Endothelial cell of umbilical vein (primary cell): ENCODE results near the gene LIN7A. TPM values are rescaled to one million over a fixed set of nuclear protein-coding genes. Genes with fewer than 3 reads are reported as not detected.

Experiments used
- BruUV-seq: library from RNA; stranded (reverse); fragments of 400-500 nt; replicated peaks from 2 replicates; lab custom pipeline; 2021; lab: Mats Ljungman, UMichigan
- CTCF ChIA-PET: fragments of 300-600, 350-600 bp; sonication (Branson Sonifier 250); formaldehyde crosslinking; loops from one replicate; lab custom pipeline; 2021; ENCODE audit warnings: antibody characterized with exemption, inconsistent platforms; lab: Charles Lee
- POLR2A ChIA-PET: fragments of 300-600, 350-600 bp; sonication (Branson Sonifier 250); formaldehyde crosslinking; loops from one replicate; lab custom pipeline; 2021; ENCODE audit warnings: antibody characterized with exemption, inconsistent platforms; lab: Charles Lee
- DNase-seq: peaks from one replicate; pipeline ENCODE4 v3.0.0-alpha.2; 2011; ENCODE audit warnings: low read depth, low spot score
- FAIRE-seq: peaks from 2 replicates; lab custom pipeline; 2011; peaks lifted over from hg19 to GRCh38; lab: Jason Lieb, UNC
- H2AFZ ChIP-seq: 2 replicates; pipeline ENCODE4 v1.6.0; 2012; ENCODE audit warnings: low read depth, low read length, control low read depth, inconsistent platforms
- H3K27ac ChIP-seq: 2 replicates; pipeline ENCODE4 v1.5.1; 2011; ENCODE audit warnings: low read depth, mild to moderate bottlenecking, control low read depth, low read length, moderate library complexity; ENCODE audit not compliant: insufficient read depth
- H3K27me3 ChIP-seq, 2 experiments: 2 replicates each; pipeline versions ENCODE4 v1.6.0 to v1.6.1; 2011; ENCODE audit warnings: low read length in 2 of 2, mixed read lengths in 1 of 2; ENCODE audit not compliant: control insufficient read depth in 2 of 2, insufficient read depth in 2 of 2
- H3K36me3 ChIP-seq, 2 experiments: 2 replicates in 1 of 2; 3 replicates in 1 of 2; pipeline ENCODE4 v1.5.1; 2011; ENCODE audit warnings: low read length in 2 of 2, mild to moderate bottlenecking in 1 of 2, moderate library complexity in 1 of 2; ENCODE audit not compliant: control insufficient read depth in 2 of 2, insufficient read depth in 2 of 2; ENCODE audit errors: extremely low read depth in 1 of 2
- H3K4me1 ChIP-seq: 3 replicates; pipeline ENCODE4 v1.5.1; 2011; ENCODE audit warnings: mild to moderate bottlenecking, low read length; ENCODE audit not compliant: control insufficient read depth, insufficient read depth; ENCODE audit errors: extremely low read depth
- H3K4me2 ChIP-seq: 2 replicates; pipeline ENCODE4 v1.6.1; 2011; ENCODE audit warnings: low read length, control low read depth, mixed read lengths; ENCODE audit not compliant: insufficient read depth
- H3K4me3 ChIP-seq, 3 experiments: fragments of 200-600 bp in 1 of 3; sonication (generic), shearing (Covaris generic) in 1 of 3; replicated peaks in 1 of 3; 2 replicates each; pipeline ENCODE4 v1.5.1; 2011 to 2016; ENCODE audit warnings: control low read depth in 3 of 3, low read length in 3 of 3, mild to moderate bottlenecking in 2 of 3, inconsistent platforms in 1 of 3, low read depth in 1 of 3, moderate library complexity in 1 of 3; ENCODE audit not compliant: insufficient read depth in 1 of 3
- H3K79me2 ChIP-seq: 2 replicates; pipeline ENCODE4 v1.6.0; 2012; ENCODE audit warnings: low read length, inconsistent platforms; ENCODE audit not compliant: control insufficient read depth, insufficient read depth
- H3K9ac ChIP-seq: replicated peaks from 2 replicates; pipeline ENCODE3; 2011; ENCODE audit warnings: low read length, control low read depth; ENCODE audit not compliant: insufficient read depth; ENCODE audit errors: extremely low read depth
- H3K9me1 ChIP-seq: replicated peaks from 3 replicates; pipeline ENCODE4 v1.6.0; 2011; ENCODE audit warnings: mild to moderate bottlenecking, low read length; ENCODE audit not compliant: control insufficient read depth, insufficient read depth; ENCODE audit errors: extremely low read depth
- H3K9me3 ChIP-seq: replicated peaks from 2 replicates; pipeline ENCODE4 v1.5.1; 2012; ENCODE audit warnings: low read length, inconsistent platforms; ENCODE audit not compliant: control insufficient read depth, insufficient read depth
- H4K20me1 ChIP-seq: replicated peaks from 2 replicates; pipeline ENCODE3; 2011; ENCODE audit warnings: mild to moderate bottlenecking, low read length; ENCODE audit not compliant: control insufficient read depth, insufficient read depth; ENCODE audit errors: extremely low read depth
- CTCF ChIP-seq, 2 donors: IDR thresholded peaks; 1 replicate in 1 of 2; 2 replicates in 1 of 2; pipeline ENCODE4 v1.5.1; 2011; ENCODE audit warnings: low read length in 2 of 2, mild to moderate bottlenecking in 2 of 2, moderate library complexity in 2 of 2, control low read depth in 1 of 2, inconsistent platforms in 1 of 2, low read depth in 1 of 2; ENCODE audit not compliant: insufficient read depth in 1 of 2; ENCODE audit errors: extremely low read depth in 1 of 2
- EZH2 ChIP-seq: IDR thresholded peaks from 2 replicates; pipeline ENCODE4 v1.6.1; 2012; ENCODE audit warnings: borderline replicate concordance, low read depth, mild to moderate bottlenecking, moderate library complexity, low read length, inconsistent platforms; ENCODE audit not compliant: severe bottlenecking
- FOS ChIP-seq: IDR thresholded peaks from 2 replicates; pipeline ENCODE4 v1.6.1; 2011; ENCODE audit warnings: mild to moderate bottlenecking, low read length, moderate library complexity, borderline replicate concordance; ENCODE audit not compliant: insufficient read depth
- GATA2 ChIP-seq: IDR thresholded peaks from 2 replicates; pipeline ENCODE4 v1.7.0; 2011; ENCODE audit warnings: low read depth, mild to moderate bottlenecking, moderate library complexity, mixed read lengths, low read length; ENCODE audit not compliant: insufficient read length, insufficient read depth
- JUN ChIP-seq: IDR thresholded peaks from 2 replicates; pipeline ENCODE4 v1.6.1; 2011; ENCODE audit warnings: borderline replicate concordance, low read depth; ENCODE audit not compliant: insufficient read length, insufficient read depth
- MAX ChIP-seq: IDR thresholded peaks from 2 replicates; pipeline ENCODE4 v1.6.1; 2011; ENCODE audit not compliant: insufficient read depth, insufficient read length
- MYC ChIP-seq: IDR thresholded peaks from one replicate; pipeline ENCODE4 v1.6.1; 2011; ENCODE audit warnings: mild to moderate bottlenecking, low read depth, low read length
- POLR2A ChIP-seq: IDR thresholded peaks from 2 replicates; pipeline ENCODE4 v1.6.1; 2012; ENCODE audit warnings: low read depth, mild to moderate bottlenecking, control low read depth, low read length
- POLR2AphosphoS5 ChIP-seq: IDR thresholded peaks from 2 replicates; pipeline ENCODE4 v1.6.1; 2012; ENCODE audit warnings: low read depth, mild to moderate bottlenecking, control low read depth, low read length, moderate library complexity; ENCODE audit not compliant: insufficient read depth
- dilution Hi-C: fragments of 300-500 bp; cut with MboI; formaldehyde crosslinking; loops from one replicate; pipeline ENCODE4 v1.15.0; 2019; ENCODE audit warnings: low sequenced_read_pairs; ENCODE audit not compliant: extremely low pct_ligation_motif_present
- intact Hi-C: fragments of 100-400 bp; cut with micrococcal nuclease; formaldehyde crosslinking; loops from one replicate; pipeline ENCODE4 v1.10.0; 2022
- polyA plus RNA-seq, 4 experiments: library from polyadenylated mRNA; depleted of rRNA in 3 of 4; stranded (reverse) in 3 of 4; unstranded in 1 of 4; fragments of >200 nt; gene quantifications; 2 replicates each; pipeline versions ENCODE4 v1.2.1 to v1.2.3, GENCODE V29; 2011 to 2012; ENCODE audit warnings: missing spikeins in 1 of 4
- total RNA-seq: library from RNA; stranded (reverse); gene quantifications from 2 replicates; pipeline ENCODE4 v1.2.3, GENCODE V29; 2021

The LIN7A gene
- total and polyA plus RNA-seq, 2 donors (not counting 3 experiments of a cell fraction or from before 2014, with no cell fraction given) = 1.6 to 4.3 TPM

- Histone ChIP-seq H3K4me3 (no peak overlapping the region), H3K9me3 (no peaks in the 10 kb centered on the region), H3K4me1 (no peaks in the 10 kb centered on the region), H3K79me2 (no peaks in the 10 kb centered on the region), H2AFZ (no peak overlapping the region), H4K20me1 (no peaks in the 10 kb centered on the region), H3K27me3 (no peaks in the 10 kb centered on the region), H3K27ac (no peak overlapping the region), H3K4me2 (no peak overlapping the region), H3K9ac (no peak overlapping the region), H3K9me1 (no peaks in the 10 kb centered on the region), H3K36me3 (no peaks in the 10 kb centered on the region)
- dilution Hi-C loops = no loop called here
- no peak for TF ChIP-seq POLR2AphosphoS5
- no peak for TF ChIP-seq EZH2
- TF ChIP-seq FOS = no peak
- TF ChIP-seq POLR2A = no peak
- TF ChIP-seq CTCF (IDR thresholded peaks at IDR 0.05; ENCODE audit: extremely low read depth in 1 of 2, insufficient read depth in 1 of 2, low read depth in 1 of 2, low read length in 2 of 2) = no peak
- TF ChIP-seq JUN = no peak
- no peak for TF ChIP-seq MYC
- TF ChIP-seq GATA2 = no peak
- TF ChIP-seq MAX = no peak
- intact Hi-C loops = no loop called here
- ChIA-PET CTCF (no interaction called here), POLR2A (no interaction called here)
- BruUV-seq = no TSS peak
- DNase-seq (no peak), FAIRE-seq (no peak)
These were observed 69.2 kb downstream of the LIN7A start for GRCh38 chr12:80868576-80868975.
